ENCODE data around the gene ZBTB7C.

ZBTB7C gene

DNA sequence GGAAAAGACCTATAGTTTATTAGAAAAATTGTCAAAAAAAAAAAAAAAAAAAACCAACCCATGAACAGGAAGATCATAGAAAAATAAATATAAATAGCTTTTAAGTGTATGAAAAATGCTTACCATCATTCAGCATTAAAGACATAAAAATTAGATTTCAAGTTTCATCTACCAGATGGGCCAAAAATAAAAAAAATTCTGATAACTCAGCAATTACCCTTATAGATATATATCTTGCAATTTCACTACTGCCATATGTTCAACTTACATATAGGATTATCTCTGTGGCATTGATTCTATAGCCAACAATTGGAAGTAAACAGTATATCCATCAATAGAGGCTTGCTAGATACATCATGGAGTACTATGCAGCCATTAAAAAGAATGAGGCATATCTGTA is 352.2 kb downstream of the ZBTB7C start:
- DNase-seq (ENCODE audit: low read depth): no peak
- TF ChIP-seq CTCF (IDR thresholded peaks at IDR 0.05; ENCODE audit: insufficient read depth, low read depth, low read length, missing control alignments): no peak

GRCh38 chr18:48055351-48055750 is 353.8 kb downstream of the ZBTB7C start:
- H3K4me3 ChIP-seq (ENCODE audit: low read length): no peak overlapping the region
- no peak for DNase-seq (ENCODE audit: low read depth)
- TF ChIP-seq CTCF (IDR thresholded peaks at IDR 0.05; ENCODE audit: insufficient read depth, low read depth, low read length, missing control alignments): no peak

More for the DNA sequence above, 352.2 kb downstream of the ZBTB7C start:
- no peak overlapping the region for H3K4me3 ChIP-seq (ENCODE audit: low read length)

DNA sequence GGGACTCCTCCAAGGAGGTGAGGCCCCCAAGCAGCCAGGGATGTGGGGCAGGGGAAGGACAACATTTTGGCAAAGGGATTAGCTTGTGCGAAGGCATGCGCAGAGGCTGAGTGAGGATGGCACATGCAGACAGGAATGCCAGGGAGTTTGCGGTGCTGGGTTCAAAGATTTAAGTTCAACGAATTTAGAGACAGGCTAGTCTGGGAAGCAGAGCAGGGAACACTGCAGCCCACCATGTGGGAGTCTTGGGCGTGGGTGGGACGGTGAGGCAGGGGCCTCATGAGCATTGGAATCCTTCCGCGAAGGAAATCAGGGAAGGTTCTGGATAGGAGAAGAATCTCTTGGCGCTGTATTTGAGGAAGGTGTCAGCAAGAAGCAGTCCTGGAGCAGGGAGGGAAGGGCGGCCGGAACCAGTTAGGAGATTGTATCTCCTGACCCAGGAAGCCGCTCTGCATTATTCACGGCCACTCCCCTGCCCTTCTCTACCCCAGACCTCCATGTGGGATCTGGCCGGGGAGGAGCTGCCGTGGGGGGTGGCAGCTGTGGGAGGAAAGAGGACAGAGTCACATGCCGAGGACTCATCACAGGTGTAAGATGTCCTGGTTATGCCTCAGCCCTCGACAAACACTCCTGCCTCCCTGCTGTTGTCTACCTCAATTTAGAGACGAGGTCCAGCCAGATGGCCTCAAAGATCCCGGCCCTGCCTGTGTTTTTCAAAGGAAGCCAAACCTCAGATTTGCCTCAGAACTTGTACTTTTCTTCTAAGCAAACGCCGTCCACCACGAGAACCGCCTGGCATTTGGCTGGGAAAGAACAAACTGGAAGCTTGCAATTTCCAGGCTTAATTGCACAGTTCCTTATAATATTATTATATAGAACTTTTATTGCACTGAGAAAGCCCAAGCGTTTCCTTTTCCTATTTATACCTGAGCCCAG is 355.0 kb downstream of the ZBTB7C start:
- DNase-seq (ENCODE audit: low read depth): no peak
- H3K4me3 ChIP-seq (ENCODE audit: low read length): no peak overlapping the region
- TF ChIP-seq CTCF (IDR thresholded peaks at IDR 0.05; ENCODE audit: insufficient read depth, low read depth, low read length, missing control alignments): no peak

- no peak for DNase-seq (ENCODE audit: low read depth)
- TF ChIP-seq CTCF (IDR thresholded peaks at IDR 0.05; ENCODE audit: insufficient read depth, low read depth, low read length, missing control alignments): no peak
- H3K4me3 ChIP-seq (ENCODE audit: low read length): no peak overlapping the region
Observed at GRCh38 chr18:48052842-48053241, 356.3 kb downstream of the ZBTB7C start.

GRCh38 chr18:48051945-48052840 is 357.0 kb downstream of the ZBTB7C start:
- H3K4me3 ChIP-seq (ENCODE audit: low read length): no peak overlapping the region
- TF ChIP-seq CTCF (IDR thresholded peaks at IDR 0.05; ENCODE audit: insufficient read depth, low read depth, low read length, missing control alignments): no peak
- no peak for DNase-seq (ENCODE audit: low read depth)

DNA sequence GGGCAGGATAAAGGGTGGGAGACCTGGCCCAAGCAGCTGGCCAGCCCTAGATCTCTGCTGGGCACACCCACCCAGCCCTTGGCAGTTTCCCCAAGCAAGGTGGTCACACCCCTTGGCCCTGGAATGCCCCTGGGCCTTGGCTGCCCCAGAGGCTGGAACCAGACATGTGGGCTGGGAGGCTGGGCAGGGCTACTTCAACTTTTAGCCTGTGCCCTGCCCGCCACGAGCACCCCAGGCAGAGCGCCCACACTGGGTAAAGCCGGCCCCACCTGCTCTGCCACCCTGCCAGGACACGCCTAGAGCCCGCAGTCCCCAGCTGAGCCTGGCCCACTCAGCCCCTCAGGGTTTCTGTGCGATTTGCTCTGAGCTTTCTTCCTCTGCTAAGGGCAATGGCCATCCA is 359.0 kb downstream of the ZBTB7C start:
- TF ChIP-seq CTCF (IDR thresholded peaks at IDR 0.05; ENCODE audit: insufficient read depth, low read depth, low read length, missing control alignments): no peak
- H3K4me3 ChIP-seq (ENCODE audit: low read length): no peak overlapping the region
- peak; percentile 7 for DNase-seq (ENCODE audit: low read depth)
